Mucosa of gallbladder (tissue), 1 donor: ENCODE data around the gene RBP3. TPM values are rescaled to one million over a fixed set of nuclear protein-coding genes. Genes with fewer than 3 reads are reported as not detected.

Experiments used
- DNase-seq: peaks from one replicate; pipeline ENCODE4 v3.0.0-alpha.2; 2020; ENCODE audit warnings: low spot score
- total RNA-seq: library from RNA; stranded (reverse); gene quantifications from one replicate; pipeline ENCODE4 v1.2.1, GENCODE V29; 2021
- donor health status: DM: no; HTN: no; CAD: no.

The RBP3 gene
- total RNA-seq, 1 donor from 2014 or later, result not detected

GRCh38 chr10:47372726-47373125 lies 24.6 kb downstream of the RBP3 start:
- DNase-seq, result no peak

DNA sequence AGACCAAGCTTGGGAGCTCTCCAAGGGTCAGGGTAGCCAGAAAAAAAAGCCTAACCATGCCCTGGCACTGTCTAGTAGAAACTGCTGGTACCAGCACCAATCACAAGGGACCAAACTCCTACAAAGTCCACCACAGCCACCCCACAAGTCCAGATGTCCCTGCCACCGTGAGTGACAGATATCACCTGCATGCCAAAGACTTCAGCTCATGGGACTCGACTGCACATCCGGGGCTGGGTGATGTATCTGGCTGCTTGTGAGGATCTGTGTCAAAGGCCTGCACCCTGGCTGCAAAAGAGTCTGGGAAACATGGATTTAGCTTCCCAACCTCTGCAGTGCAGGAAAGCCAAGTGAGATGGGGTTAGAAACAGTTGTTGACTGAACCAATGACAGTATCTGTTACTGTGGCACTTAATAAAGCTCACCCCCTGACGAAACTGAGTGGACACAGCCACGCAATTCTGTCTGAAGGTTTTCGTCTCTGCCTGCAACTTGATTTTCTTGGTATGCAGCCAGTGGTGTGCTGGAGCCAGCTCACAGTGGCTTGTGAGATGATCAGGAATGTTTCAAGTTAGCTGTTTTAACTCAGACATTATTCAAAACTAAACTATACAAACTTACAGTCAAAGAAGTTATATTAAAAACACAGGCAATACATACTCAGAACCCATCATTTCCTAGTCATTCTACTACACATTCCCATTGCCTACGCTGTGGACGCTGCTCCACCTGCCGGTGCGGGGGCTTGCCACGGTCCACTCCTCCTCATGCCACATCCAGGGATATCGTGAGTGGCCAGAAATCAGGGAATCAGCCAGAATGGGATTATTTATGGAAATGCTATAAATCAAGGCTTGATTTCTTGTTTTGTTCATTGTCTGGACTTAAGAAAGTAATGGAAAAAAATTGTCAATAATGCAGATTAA lies 26.7 kb downstream of the RBP3 start:
- peak; percentile 18 for DNase-seq

- DNase-seq, result peak; percentile 8
These were observed 28.5 kb downstream of the RBP3 start for GRCh38 chr10:47376522-47377220.

DNA sequence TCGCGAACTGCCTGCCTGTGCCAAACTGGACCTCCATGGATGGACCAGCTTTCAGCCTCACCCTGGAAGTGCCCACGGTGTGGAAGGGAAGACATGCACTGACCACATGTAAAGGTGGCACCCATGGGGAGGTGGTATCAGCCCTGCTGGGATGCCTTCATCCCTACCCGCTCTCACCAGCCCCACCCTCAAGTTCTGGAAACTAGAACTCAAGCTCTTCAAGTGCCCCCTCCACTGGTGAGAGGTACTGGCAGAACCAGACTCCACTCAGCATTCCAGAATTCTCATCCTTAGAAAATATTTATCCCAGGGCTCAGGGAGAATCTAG lies 30.0 kb downstream of the RBP3 start:
- DNase-seq, result no peak

DNA sequence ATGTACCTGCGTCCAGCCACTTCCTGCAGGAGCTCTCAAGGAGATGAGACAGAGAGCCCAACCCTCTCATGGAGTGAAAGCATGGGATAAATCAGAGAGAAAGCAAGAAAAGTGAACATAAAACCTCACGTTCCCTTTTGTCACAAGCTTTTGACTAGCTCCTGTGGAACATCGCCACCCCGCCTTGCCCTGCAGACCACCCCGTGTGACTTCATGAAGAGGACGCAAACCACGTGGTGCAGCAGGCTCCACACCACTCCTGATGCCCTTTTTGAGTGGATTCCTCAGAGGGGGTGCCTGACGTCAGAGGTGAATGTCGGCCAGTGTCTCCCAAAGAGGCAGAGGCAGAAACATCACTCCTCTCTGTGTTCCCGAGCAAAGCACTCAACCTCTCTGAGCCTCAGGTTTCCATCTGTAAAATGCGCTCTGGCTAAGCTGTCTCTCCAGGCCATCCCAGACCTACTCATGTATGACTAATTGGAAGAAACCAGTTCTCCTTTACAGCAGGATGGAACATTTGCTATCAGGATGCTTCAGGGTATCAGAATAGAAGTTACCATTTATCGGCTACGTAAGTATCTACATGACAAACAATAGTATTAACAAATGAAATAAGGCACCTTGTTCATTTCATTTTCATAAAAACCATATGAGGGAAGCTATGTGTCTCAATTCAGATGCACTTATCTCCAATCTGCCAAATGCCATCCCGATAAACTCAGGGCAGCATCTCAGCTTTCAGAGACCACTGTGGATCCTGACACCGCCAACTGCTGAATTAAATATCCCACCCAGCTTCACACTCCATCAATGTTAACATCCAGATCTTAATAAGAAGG lies 30.7 kb downstream of the RBP3 start:
- DNase-seq, result peak; percentile 8

- no peak for DNase-seq
These were observed 31.3 kb downstream of the RBP3 start for GRCh38 chr10:47379445-47379785.

DNA sequence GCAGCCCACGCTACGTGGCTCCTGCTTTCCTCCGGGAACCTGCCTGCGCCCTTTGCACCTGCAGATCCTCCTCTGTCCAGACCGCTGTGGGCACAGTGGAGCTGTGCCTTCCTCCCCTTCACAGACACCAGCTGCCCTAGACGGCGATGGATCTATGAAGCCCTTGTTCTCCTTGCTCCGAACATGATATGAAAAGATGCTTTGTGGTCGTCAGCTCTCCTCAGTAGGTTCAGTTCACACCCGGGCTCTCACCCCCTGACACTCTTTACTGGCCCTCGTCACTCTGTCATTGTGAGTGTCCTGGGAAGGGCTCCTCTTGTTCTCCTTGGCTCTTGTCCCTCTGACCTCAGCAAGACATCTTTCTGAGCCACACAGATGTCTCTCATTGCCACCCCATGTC lies 31.7 kb downstream of the RBP3 start:
- DNase-seq, result peak; percentile 8

- DNase-seq, result peak; percentile 80
These were observed 32.4 kb downstream of the RBP3 start for GRCh38 chr10:47380341-47381102.

DNA sequence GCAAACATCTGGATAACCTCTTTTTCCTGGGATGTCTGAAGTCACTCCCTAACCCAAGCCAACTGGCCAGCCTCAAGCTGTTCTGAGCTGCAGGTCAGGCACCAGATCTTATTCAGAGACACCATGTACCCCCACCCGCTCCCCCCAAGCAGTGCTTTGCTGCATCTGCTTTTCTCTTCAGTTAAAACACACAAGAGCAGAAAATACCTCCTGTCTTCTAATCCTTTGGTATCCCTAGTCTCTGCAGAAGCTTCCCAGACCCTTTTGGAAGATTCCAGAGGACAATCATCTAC lies 32.9 kb downstream of the RBP3 start:
- no peak for DNase-seq

DNA sequence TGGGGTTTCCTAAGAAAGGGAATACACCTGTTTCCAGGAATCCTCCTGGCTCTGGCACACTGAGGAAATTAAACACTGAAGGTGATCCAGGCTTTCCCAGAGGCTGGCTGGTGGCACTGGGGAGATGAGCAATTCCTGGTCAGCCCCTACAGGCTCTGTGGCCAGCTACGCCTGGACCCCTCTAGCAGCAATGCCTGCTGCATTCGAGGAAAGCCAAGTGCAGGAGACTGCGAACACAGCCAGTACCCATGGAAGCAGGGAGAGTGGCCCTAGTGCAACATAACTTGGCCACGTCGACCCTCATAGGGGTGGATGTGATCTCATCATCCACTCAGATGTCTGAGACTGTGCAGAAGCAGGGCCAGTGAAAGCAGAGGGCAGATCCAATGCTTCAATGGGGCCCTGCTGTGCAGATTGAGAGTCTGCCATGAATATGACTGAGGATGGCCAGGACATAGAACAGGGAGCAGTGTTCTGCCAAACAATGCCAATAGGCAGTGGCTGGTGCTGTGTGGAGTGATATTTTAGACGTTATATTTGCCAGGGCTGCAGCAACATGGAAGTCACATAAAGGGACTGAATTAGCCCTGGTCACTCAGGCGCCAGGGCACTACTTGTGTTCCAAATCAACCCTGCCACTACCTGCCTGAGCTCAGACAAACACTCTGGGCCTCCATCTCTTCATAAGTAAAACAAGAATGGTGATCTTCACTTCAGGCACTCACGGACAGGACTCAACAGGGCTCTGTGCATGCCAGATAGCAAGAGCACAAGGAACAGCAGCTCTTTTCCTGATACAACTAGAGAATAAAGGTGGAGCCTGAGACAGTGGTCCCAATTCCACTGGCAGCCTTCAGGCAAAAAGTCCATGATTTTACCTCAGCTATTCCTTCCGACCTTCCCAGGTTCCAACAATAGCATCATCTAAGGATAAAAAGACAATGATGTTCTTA lies 33.5 kb downstream of the RBP3 start:
- DNase-seq, result peak; percentile 8

DNA sequence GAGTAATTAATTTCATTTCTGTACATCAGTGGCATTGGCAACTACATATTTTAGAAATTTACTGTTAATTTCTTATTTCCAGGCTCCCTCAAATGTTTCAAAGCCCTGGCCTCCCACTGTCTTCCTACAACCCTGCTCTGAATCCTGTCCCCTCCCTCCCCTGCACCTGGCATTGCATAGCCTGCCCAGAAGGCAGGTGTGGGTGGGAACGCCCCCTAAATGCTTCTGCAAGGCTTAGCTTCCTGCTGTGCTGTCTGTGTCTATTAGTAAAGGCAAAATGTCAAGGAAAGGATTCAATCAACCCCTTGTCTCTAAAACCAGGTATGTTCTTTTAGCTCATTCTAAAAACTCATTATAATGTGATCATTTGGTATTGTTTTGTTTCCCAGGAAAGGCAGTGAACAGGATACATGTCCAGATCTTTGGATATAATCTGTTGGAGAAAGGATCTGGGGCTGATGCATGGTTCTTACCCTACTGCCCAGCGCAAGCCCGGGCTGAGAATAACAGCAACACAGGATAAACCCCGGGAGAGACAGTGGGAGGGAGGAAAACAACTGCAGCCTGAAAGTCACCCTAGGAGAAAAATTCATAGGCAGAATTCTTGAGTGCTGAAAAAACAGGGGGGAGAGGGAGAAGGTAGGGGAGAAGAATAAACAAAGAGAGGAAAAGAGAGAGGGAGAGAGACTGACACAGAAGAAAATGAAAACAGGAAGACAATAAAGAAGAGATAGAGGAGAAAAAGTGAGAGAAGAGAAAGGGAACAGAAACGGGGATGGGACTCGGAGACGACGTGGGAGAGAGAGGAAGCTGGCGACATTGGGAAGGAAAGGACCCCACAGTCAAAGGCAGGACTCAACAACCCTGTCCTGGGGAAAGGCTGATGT lies 35.3 kb downstream of the RBP3 start:
- peak; percentile 8 for DNase-seq

DNA sequence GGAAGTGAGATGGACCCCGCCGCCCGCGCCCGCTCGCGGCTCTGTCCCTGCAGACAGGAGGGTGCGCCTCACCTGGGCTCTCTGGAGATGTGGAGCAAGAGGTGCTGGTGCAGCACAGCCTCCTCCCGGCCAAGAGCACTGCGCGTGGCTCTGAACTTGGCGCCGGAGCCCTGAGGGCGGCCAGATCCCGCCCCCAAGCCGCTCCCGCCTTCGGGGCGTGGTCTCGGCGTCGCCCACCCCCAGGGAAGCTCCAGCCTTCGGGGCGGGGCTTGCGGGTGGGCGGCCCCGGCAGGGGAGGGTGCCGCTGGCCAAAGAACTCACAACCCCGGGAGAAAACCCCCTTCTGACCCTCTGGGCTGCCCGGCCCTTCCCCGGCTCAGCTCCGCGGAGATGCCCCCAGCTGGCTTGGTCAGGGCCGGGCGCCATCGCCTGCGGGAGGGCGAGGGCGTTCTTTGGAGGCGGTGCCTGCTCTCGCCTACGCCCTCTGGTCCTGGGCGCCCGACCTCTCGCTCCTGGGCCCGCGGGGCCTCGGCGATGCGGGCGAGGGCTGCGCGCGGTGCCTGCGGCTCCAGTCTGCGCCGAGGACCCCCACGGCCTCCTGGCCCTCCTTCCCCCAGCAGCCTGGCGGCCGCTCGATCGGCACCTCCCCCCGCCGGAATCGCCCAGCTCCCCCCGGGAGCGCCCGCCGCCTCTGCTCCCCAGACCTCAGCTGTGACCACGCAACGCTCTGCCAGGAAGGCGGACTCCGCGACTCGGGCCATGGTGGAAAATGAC lies 36.2 kb downstream of the RBP3 start, which contains the start of gene ZNF488:
Gene ZNF488, minus strand, starts transcription at position 146 of the 774 bp plus-strand sequence. CDS start 15,464 bp downstream, outside the sequence.
- DNase-seq, result peak; percentile 86

DNA sequence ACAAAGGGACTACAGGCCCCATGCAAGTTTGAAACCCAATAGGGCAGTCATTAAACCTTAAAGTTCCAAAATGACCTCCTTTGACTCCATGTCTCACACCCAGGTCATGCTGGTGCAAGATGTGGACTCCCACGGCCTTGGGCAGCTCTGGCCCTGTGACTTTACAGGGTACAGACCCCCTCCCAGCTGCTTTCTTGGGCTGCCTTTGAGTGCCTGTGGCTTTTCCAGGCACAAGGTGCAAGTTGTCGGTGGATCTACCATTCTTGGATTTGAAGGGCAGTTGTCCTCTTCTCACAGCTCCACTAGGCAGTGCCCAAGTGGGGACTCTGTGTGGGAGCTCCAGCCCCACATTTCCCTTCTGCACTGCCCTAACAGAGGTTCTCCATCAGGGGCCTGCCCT lies 37.9 kb downstream of the RBP3 start:
- DNase-seq, result peak; percentile 8

GRCh38 chr10:47388879-47389278 lies 40.7 kb downstream of the RBP3 start:
- DNase-seq, result no peak

DNA sequence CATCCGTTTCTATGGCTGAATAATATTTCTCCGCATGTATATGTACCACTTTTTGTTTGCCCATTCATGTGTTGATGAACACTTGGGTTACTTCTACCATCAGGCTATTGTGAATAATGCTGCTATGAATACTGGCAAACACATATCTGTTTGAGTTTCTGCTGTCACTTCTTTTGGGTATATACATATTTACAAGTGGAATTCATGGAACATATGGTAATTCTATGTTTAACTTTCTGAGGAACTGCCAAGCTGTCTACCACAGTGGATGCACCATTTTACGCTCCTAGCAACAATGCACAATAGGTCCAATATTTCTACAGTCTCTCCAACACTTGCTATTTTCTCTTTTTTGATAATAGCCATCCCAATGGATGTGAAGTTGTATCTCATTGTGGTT lies 41.5 kb downstream of the RBP3 start:
- no peak for DNase-seq

GRCh38 chr10:47396311-47396717 lies 48.2 kb downstream of the RBP3 start:
- DNase-seq, result no peak

- DNase-seq, result no peak
These were observed 49.1 kb downstream of the RBP3 start for GRCh38 chr10:47397256-47397655.

DNA sequence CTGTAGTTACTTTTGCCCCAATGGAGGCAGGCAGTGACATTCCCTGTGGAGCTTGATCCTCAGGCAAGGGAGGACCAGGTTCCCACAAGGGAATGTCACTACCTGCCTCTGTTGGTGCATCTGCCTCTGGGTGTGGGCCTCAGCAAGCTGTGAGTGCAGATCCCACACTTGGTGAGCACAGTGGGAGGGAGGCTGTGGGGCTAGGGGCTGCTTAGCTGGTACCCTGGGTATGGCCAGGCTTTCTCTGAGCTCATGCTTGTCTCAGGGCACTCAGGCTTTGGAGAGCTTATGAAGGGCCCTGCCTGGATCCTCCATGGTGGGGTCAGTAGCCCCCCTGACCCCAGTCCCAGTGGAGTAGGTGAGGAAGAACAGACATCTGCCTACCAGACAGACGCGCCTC lies 52.1 kb downstream of the RBP3 start:
- DNase-seq, result no peak

DNA sequence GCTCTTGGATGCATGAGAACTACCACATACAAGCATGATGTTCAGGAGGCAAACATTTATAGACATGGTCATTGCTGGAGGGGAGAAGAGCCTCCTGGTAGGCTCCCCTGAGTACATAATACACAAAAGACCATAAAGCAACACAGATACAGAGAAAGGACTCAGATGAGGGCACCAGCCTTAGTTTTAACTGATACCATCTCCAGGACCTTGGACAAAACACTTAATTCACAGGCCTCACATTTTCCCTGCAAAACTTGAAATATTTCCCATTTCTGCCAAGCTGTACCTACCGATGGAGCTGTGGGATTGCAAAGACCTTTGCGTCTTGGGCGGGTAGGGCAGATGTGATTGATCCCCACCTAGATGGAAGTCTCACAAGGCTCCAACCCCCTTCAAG lies 52.6 kb downstream of the RBP3 start:
- no peak for DNase-seq
